HG03521 (cell line): ENCODE results near the gene INPP5E.
"Not testable (repeated sequence)": the region's sequence is repeated elsewhere in the genome, so short reads cannot be mapped to it uniquely, and the experiment has no call there.

ENCODE experiments used
- ATAC-seq: cut with Tn5 transposase; IDR thresholded peaks from one replicate; pipeline ENCODE4 v1.9.1; 2021; ENCODE audit warnings: mild to moderate bottlenecking, moderate library complexity; ENCODE audit not compliant: unreplicated experiment

INPP5E gene

DNA sequence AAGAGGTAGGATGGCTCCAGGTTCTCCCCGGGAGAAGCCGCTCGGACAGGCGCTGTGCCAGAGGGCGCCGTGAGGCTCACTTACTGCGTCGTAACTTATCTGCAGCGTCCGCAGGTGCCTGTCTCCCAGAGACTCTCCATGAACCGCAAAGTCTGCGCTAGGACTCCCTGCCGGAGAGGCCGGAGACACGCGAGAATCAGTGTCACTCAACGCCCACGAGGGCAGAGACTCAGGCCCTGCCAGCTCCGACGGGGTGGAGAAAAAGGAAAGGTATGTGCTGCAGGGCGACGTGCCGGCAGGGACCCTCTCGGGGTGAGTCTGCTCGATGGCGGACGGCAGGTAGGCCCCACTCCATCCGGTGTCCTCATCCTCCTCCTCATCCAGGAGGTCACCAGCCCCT is 32.6 kb downstream of the INPP5E start:
- ATAC-seq = not testable (repeated sequence)

DNA sequence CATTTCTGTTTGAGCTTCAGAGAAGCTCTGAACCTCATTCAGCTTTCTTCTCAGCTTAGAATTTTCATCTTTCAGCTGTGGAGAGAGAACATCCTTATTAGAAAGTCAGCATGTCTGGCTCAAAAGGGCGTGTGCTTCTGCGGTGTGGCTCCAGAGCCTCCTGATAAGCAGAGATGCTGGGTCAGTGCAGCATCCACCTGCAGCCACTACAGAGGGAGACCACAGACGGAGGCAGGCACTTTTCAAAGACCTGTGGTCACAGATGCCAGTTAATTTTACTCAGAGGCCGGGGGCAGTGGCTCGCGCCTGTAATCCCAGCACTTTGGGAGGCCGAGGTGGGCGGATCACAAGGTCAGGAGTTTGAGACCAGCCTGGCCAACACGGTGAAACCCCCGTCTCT is 33.7 kb downstream of the INPP5E start:
- not testable (repeated sequence) for ATAC-seq

DNA sequence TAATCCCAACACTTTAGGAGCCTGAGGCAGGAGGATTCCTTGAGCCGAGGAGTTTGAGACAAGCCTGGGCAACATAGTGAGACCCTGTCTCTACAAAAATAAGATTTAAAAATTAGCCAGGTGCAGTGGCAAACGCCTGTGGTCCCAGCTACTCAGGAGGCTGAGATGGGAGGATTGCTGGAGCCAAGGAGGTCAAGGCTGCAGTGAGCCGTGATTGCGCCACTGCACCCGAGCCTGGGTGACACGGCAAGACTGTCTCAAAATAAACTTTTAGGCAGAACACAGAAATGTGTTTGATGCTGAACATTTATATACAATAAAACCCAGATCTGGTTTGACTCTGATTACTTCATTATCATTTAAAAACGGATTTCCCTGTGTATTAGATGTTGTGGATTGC is 34.2 kb downstream of the INPP5E start:
- ATAC-seq = no peak

DNA sequence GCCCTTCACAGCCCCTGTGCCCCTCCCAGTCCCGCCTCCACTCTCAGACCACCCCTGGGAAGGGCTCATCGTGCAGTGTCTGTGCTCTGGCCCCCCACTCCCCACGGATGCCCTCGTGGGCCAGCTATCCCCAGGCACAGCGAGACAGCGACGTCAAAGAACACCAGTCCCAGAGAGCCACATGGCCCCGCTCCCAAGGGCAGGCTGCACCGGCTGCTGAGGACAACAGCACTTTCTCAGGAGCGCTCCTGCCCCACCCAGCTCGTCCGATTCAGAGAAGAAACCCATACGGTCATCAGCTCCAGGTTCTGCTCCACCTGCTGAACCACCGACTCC is 34.9 kb downstream of the INPP5E start:
- ATAC-seq = no peak

DNA sequence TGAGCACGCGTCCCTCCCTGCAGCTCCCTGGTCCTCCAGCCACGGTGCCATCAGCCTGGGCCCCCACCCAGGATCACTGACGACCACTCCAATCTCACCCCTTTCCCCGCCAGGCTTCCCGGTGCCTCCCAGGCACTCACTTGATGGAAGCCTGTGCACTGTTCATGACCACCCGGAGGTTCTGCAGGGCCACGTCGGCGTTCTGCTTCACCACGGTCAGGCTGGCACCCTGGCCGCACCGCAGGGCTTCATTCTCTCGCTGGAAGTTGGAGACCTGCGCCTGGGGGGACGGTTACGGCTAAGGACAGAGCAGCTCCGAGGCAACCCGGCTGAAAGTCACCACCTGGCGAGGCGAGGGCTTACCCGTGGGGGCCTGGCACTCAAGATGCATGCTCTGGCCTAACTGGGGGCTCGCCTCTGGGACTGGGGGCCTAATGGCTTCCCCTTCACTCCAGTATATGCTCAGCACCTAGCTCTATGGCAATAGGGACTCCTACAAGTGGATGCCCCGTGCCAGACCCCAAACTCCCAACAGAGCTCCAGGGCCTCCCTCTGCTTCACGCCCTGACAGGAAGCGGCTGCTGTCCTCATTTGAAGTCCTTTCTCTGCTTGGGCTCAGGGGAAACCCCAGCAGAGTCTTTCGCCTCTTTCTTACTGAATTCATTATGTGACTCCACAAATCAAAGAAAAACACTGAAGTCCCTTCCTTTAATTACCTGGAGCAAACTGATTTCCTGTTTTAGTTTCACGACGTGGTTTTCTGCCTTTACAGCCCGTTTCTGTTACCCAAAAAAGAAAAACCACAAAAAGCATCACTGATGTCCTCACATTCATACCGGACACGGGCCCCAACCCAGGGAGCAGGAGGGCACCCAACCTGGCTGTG is 35.5 kb downstream of the INPP5E start:
- ATAC-seq = no peak

DNA sequence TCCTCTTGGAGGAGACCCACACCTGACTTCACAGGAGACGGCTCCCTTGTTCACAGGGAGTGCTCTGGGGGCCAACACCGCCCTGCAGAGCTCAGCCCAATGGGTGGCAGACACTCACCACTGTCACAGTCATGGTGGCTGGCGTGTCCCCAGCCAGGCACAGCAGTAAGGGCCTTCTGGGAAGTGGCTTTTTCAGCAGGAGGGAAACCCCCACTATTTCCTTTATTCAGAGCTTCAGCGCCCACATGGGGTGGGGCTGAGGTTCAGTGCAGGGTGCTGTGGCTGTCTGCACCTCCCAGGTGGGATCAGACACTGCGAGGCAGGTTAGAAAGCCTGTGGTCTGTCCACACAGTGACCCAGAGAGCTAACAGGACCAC is 36.1 kb downstream of the INPP5E start:
- ATAC-seq = no peak

DNA sequence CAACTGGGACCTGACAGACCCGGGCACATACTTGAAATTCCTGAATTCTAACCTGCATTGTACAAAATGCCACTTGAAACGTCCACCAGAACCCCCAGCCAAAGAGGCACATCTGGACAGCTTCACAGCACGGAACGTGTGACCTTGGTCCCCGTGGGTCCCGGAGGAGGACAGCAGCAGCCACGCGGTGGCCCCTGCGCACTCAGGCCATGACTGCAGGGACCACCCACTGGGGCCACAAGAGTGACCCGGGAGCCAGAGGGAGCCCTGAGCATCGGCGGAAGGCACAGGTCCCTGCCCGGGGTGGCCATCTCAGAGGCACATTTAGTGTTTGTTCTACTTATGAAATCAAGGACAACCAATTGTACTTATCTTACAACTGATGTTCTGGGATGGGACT is 37.6 kb downstream of the INPP5E start:
- ATAC-seq = no peak

DNA sequence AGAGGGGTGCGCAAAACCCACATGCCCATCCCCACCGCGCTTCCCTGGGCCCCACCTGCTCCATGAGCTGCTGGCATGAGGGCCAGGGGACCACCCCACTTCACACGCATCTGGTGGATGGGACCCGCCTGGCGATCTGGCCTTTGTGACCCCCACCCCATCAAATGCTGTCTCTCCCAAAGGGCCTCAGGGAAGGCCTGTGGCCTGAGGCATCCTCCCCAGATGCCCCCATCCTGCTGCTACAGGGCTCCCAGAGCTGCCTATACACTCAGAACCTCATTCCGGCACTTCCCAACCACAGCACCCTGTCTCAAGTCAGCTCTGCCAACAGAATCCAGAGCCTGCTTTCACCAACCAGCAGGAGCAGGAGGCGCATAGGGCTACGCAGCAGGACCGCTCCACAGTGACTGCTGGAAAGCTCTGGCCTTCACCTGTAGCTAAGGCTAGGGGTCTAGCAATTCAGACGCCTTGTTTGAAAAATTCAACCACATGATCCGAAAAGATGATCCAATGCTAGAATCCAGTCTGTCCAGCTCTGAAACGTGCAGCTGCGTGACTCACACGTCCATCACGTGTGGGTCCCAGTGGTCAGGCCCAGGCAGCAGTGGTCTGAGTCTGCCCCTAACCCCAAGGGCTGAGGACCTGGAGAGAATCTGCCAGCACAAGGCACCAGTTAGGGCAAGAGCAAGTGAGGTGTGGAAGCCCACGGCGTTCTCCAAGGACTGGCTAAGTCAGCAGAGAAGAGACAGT is 38.3 kb downstream of the INPP5E start:
- ATAC-seq = no peak

DNA sequence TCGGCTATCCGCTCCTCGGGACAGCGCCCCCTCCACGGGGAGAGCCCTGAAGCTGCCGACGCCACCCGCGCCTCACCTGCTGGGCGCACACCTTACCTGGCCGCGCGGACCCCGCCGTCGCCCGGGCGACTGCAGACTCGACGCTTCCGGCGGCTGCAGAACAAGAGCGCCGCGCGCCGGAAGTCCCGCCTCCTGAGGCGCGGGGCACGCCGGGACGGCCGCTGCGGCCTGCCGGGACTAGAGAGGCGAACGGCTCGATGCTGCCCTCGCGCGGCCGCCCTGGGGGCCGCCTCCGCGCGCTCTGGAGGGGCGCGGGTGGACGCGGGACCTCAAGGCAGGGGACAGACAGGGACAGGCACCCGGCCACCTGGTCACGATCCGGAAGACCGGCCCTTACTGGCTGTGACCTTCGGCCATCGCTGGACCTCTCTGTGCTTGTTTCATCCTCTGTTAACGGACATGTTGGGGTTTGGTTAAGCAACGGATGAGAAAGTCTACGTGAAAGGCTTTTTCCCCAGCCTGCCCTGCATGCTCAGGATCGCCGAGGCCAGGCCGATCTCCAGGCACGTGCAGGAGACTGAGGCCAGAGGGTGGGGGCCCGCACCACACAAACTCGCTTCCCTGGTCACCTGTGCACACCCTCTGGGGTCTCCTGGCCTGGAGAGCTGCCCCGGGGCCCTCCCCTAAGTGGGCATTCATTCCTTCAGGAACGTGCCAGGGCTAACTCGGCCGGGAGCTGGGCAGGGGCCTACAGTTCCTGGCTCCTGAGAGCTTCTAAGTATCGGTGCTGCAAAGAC is 39.4 kb downstream of the INPP5E start, which contains the start of gene SNAPC4:
Gene SNAPC4, minus strand, starts transcription at position 133 of the 797 bp plus-strand sequence. CDS start 1,742 bp downstream, outside the sequence.
- ATAC-seq = peak; percentile 76

DNA sequence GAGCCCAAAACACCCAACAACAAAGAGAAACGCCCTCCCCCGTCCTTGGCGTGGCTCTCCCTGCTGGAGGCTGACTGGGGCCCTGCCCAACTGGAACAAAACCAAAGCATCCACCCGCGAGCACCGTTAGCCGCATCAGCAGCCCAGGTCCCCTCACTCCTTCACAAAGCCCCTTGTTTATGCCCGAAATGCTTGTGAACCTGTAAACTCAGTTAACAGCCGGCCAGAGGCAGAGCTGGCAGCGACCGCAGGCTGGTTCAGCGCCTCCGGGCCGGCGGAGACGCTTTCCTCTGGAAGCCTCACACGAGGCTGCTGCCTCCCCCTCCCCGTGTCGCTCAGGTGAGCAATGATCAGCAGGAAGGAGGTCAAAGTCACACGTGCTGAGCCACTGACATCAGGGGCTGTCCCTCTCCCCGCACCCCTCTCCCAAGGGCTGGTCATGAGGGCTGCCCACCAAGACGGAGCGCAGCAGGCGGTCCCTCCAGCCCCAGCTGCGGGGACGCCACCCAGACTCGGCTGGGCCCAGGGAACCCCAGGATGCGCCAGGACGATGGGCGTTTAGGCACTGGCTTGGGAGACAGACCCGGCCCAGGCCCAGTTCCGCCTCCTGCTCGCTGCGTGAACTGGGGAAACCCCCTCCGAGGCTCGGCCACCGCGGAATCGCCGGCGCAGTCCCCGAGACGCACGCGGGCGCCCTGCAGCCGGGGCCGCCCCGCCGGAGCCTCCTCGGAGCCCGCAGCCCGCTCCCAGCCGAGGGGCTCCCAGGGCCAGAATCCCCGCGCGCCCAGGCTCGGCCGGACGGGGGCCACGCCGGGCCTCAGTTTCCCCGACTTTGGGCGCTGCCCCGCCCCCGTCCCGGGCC is 40.2 kb downstream of the INPP5E start:
- ATAC-seq = peak; percentile 20

DNA sequence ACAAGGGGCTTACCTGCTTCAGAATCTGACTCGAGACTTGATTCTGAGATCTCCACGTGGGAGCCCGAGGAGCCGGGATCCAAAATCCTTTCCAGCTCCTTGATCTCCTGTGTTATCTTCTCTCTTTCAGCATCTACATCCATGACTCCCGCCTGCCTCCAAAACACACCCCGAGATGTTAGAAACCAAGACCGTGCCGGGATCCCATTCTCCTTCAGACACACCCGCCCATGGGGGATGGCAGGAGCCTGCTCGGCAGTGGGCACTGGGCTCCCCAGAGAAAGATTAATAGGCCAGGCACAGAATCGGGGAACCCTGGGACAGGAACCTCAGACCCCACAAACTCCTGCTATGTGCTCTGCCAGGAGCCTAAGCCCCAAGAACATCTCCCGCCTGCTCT is 41.4 kb downstream of the INPP5E start:
- no peak for ATAC-seq

DNA sequence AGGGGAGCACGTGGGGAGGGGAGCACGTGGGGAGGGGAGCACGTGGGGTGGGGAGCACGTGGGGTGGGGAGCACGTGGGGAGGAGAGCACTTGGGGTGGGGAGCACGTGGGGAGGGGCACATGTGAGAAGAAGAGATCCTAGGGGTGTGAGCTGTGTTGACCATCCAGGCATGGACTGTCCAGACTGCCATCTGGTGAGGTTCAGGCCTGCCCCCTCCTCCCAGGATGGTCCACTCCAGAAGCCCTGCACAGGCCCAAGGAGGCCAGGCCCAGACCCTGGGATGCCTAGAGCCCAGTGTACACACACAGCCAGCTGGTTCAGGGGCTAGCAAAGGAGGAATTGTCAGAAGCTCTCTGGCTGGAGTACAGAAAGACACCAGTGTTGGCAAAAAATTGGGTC is 42.0 kb downstream of the INPP5E start:
- ATAC-seq = no peak

DNA sequence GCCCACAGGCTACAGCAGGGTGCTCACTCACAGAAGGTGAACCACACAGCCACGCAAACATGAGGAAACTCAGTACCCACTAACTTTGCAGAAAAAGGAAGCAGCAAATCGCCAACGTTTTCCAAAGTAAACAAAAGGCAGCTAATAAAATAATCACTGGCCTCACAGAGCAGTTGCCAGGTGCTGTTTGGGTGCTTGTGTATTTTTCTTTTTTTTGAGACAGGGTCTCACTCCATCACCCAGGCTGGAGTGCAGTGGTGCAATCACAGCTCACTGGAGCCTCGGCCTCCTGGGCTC is 43.5 kb downstream of the INPP5E start:
- ATAC-seq = no peak

DNA sequence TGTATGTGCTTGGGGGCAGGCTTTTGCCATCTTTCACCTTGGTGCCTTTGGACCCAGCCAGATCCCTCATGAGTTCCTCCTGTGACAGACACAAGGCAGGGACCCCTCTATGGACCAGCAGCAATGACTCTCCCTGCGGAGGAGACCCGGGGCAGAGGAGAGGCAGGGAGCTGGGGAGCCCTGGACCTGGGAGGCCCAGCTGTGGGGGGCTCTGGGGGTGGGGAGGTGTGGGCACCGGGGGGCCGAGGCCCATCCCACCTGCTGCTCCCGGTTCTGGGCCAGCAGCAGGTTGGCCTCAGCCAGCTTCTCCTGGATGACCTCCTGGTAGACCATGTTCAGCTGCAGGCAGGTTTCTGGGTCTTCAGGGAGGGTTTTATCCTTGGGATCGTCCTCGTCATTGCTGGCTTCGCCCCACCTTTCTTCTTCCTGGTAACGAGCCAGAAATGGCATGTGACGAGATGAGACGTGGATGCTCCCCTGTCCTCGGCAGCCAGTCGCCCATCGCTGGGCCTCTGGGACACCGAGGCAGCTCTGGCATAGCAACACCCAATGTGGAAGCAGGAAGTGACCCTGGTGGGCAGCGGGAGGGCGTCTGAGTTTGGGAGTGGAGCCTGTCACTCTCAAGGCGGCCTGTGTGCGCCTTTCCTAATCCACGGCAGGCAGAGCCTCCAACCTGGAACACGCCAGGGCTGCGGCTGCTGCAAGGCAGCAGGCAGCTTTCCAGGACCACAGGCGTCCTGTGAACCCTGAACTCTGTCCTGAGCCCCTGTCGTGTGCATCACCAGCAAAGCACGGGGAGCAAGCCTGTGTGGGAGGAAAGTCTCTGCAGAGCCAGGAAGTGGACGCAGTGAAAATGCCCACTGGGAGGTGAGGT is 44.1 kb downstream of the INPP5E start:
- ATAC-seq = no peak

DNA sequence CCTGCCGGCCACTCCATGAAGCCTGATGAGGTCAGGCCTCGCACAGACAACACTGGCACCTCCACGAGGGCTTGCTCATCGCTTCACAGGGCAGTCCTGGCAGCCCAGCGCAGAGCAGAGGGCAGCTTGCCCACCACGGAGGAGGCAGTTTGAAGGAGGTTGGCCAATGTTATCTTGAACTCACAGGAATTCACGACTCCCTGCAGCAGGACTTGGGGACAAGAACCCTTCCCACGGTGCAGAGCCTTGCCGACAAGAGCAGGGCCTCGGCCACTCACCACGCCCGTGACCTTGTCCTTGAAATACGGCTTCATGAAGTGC is 44.7 kb downstream of the INPP5E start:
- no peak for ATAC-seq

DNA sequence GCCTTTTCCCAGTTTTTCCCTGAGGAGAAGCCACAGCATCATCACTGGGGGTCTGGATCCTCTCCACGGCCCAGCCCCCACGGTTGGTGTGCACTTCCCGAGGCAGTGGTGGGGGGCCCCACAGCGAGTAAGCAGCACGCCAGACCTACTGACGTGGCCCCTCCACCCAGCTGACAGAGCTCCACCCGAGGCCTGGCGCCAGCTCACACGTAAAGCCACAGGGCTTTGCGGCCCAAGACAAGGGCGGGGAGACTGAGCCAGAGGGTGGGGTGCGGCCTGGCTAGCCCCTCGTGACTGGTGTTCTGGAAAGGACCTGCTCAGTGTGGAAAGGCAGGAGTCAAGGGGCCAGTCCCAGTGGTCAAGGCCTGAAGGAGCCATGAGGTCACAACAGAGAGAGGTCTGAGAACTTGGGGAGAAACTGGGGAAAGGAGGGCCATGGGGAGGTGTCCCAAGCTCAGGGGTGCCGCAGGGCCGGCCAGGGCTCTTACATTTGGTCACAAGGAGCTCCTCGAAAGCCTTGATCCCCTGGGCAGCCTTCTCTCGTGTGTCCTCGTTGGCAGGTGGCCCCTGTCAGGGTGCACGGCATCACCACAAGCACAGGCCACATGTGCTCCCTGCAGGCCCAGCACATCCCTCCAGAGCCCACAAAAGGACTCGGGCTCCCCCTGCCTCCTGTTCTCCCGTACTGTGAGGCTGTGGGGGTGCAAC is 45.2 kb downstream of the INPP5E start:
- ATAC-seq = no peak

DNA sequence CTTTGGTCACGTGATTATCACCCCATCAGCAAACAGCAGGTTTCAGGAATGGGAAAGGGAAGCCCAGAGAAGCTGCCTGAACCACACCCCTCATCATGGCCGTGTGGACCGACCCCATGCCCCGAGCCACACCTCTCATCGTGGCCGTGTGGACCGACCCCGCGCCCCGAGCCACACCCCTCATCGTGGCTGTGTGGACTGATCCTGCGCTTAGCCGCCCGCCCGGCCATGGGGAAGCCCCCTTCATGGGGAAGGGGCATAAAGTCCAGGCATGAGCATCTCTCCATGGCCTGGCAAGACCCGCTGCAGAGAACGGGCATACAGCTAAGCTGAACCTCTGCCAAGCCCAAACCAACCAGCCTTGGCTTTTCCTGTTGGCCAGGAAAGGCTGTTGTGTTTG is 46.1 kb downstream of the INPP5E start:
- ATAC-seq = no peak

DNA sequence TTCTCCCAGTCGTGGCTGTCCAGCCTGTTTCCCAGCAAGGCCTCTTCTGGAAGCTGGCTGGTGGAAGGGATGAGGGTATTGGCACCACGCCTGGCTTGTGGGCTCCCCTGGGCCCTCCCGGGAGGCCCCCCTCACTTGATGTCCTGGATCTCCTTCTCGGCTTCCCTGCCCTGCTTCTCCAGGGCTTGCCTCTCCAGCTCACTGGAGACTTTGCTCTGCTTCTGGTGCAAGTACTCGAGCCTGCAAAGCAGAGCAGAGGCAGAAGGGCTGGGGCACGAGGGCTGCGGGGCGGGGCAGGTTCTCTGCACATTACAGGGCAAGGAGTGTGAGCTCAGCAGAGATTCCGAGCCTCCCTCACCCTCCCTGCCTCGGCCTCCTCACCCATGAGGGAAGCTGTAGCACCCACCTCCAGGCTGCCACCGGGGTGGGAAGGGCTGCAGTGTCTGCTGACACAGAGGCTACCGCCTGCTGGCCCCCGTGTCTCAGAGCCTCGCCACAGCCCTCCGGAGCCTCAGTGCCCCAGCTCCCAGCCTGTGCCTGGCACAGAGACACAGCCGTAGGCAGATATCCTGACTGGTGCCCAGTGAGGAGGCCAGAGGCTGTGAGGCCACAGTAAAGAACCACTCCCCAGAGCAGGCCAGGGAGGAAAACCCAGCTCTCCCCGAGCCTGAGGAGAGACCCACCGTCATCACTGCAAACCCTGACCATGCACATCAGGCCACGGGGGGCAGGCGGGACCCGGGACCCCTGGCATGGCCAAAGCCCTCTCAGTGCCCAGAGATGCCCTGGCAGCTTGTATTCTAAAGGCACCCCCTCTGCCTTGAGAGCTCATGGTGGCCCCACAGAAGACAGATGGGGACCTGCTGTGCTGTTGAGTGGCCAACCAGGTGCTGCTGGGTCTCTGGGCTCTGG is 46.9 kb downstream of the INPP5E start:
- ATAC-seq = no peak
